MM.1S (cell line): ENCODE results near the gene DCBLD2.

Experiments
- EZH2 ChIP-seq: fragments of 300-600 bp; sonication (generic); optimal IDR thresholded peaks from 2 replicates; pipeline ENCODE3; 2017; ENCODE audit warnings: low read depth, mild to moderate bottlenecking, antibody characterized with exemption, low read length, mixed read lengths
- EZH2phosphoT487 ChIP-seq: fragments of 300-600 bp; sonication (generic); IDR thresholded peaks from 2 replicates; pipeline ENCODE4 v1.6.1; 2018; ENCODE audit warnings: antibody characterized with exemption, low read length
- TF ChIP-seq, protein P1 (sequence below): fragments of 300-600 bp; sonication (generic); IDR thresholded peaks from 2 replicates; pipeline ENCODE4 v1.5.1; 2016; ENCODE audit warnings: antibody characterized with exemption, low read length, mixed read lengths

DNA sequence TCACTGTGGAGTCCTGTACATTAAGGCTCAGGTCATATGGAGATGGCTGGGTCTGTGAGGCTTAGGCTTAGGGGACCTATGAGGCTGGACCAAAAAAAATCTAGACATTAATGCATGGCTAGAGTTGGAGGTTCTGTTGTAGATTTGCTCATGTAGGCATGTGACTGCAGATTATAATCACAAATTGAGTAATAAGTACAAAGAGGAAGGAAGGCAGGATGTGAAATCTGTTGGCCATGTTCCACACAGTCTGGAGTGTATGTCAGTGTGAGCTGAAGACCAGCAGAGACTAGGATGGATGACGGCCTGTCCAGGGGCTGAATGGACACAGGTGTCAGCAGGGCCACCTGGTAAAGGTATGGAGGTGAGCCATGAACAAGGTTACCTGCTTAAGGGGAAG is 138.4 kb downstream of the DCBLD2 start, which contains the start of gene ST3GAL6:
- TF ChIP-seq, protein P1, sequence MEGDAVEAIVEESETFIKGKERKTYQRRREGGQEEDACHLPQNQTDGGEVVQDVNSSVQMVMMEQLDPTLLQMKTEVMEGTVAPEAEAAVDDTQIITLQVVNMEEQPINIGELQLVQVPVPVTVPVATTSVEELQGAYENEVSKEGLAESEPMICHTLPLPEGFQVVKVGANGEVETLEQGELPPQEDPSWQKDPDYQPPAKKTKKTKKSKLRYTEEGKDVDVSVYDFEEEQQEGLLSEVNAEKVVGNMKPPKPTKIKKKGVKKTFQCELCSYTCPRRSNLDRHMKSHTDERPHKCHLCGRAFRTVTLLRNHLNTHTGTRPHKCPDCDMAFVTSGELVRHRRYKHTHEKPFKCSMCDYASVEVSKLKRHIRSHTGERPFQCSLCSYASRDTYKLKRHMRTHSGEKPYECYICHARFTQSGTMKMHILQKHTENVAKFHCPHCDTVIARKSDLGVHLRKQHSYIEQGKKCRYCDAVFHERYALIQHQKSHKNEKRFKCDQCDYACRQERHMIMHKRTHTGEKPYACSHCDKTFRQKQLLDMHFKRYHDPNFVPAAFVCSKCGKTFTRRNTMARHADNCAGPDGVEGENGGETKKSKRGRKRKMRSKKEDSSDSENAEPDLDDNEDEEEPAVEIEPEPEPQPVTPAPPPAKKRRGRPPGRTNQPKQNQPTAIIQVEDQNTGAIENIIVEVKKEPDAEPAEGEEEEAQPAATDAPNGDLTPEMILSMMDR, result no peak
- TF ChIP-seq EZH2 (no peak), EZH2phosphoT487 (no peak)
